Measurements from ENCODE around the gene FKBP15.

- TF ChIP-seq NR2F6 (IDR thresholded peaks at IDR 0.05) (no peak), NR2F6 (CRISPR knock-in tag; IDR thresholded peaks at IDR 0.05) (no peak), TAF1 (CRISPR knock-in tag; IDR thresholded peaks at IDR 0.05) (no peak), JUN (CRISPR knock-in tag; IDR thresholded peaks at IDR 0.05) (no peak), SALL2 (CRISPR knock-in tag; IDR thresholded peaks at IDR 0.05) (no peak), GZF1 (CRISPR knock-in tag; IDR thresholded peaks at IDR 0.05) (no peak), EZH2 (conservative IDR thresholded peaks at IDR 0.05; ENCODE audit: low read depth, low read length) (no peak), JUNB (CRISPR knock-in tag; IDR thresholded peaks at IDR 0.05; ENCODE audit: borderline replicate concordance) (no peak)
- TF ChIP-seq, protein P1, sequence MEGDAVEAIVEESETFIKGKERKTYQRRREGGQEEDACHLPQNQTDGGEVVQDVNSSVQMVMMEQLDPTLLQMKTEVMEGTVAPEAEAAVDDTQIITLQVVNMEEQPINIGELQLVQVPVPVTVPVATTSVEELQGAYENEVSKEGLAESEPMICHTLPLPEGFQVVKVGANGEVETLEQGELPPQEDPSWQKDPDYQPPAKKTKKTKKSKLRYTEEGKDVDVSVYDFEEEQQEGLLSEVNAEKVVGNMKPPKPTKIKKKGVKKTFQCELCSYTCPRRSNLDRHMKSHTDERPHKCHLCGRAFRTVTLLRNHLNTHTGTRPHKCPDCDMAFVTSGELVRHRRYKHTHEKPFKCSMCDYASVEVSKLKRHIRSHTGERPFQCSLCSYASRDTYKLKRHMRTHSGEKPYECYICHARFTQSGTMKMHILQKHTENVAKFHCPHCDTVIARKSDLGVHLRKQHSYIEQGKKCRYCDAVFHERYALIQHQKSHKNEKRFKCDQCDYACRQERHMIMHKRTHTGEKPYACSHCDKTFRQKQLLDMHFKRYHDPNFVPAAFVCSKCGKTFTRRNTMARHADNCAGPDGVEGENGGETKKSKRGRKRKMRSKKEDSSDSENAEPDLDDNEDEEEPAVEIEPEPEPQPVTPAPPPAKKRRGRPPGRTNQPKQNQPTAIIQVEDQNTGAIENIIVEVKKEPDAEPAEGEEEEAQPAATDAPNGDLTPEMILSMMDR (CRISPR knock-in tag; IDR thresholded peaks at IDR 0.05) = no peak
- TF ChIP-seq, protein P2, sequence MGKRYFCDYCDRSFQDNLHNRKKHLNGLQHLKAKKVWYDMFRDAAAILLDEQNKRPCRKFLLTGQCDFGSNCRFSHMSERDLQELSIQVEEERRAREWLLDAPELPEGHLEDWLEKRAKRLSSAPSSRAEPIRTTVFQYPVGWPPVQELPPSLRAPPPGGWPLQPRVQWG (CRISPR knock-in tag; IDR thresholded peaks at IDR 0.05; ENCODE audit: borderline replicate concordance, low read depth) = no peak
Measured at GRCh38 chr9:113138760-113139159, 82.3 kb downstream of the FKBP15 start.

All from HepG2 (cell line).